Activated T-cell treated with anti-CD3 and anti-CD28 coated beads, Interleukin-2, amount 50 U/mL, for 4 hours (primary cell): ENCODE data around the gene TSEN15. TPM values are rescaled to one million over a fixed set of nuclear protein-coding genes. Genes with fewer than 3 reads are reported as not detected.

Source experiments
- ATAC-seq, 2 donors: fragments of 200-7000 bp; cut with Tn5 transposase; one replicate each; pipeline ENCODE4 v1.10.0; 2021
- DNase-seq: peaks from one replicate; pipeline ENCODE4 v3.0.0-alpha.2; 2020
- H3K27me3 Mint-ChIP-seq: one replicate; pipeline ENCODE4 v1.8.0; 2021; ENCODE audit warnings: low read depth, mixed read lengths
- H3K36me3 Mint-ChIP-seq: one replicate; pipeline ENCODE4 v1.8.0; 2022; ENCODE audit warnings: mixed read lengths; ENCODE audit not compliant: insufficient read depth
- H3K4me1 Mint-ChIP-seq: one replicate; pipeline ENCODE4 v1.8.0; 2021; ENCODE audit warnings: low read depth, mixed read lengths
- H3K4me3 Mint-ChIP-seq: one replicate; pipeline ENCODE4 v1.8.0; 2021; ENCODE audit warnings: mild to moderate bottlenecking, moderate library complexity, mixed read lengths
- H3K9me3 Mint-ChIP-seq: one replicate; pipeline ENCODE4 v1.8.0; 2021; ENCODE audit warnings: mixed read lengths
- total RNA-seq, 3 donors: library from RNA; stranded (reverse); gene quantifications; one replicate each; pipeline ENCODE4 v1.2.1, GENCODE V29; 2021

The TSEN15 gene
- total RNA-seq, 3 donors from 2014 or later = 54.7 to 58.9 (median 56.3) TPM

- no peaks in the 10 kb centered on the region for H3K27me3 Mint-ChIP-seq
- DNase-seq = no peak
- peaks cover 4% of the 10 kb centered on the region for H3K4me1 Mint-ChIP-seq
- no peak for ATAC-seq
- H3K9me3 Mint-ChIP-seq = peaks cover 4% of the 10 kb centered on the region
- H3K4me3 Mint-ChIP-seq = no peak overlapping the region
- peaks cover 4% of the 10 kb centered on the region for H3K36me3 Mint-ChIP-seq
Observed at GRCh38 chr1:184114818-184115398, 63.4 kb downstream of the TSEN15 start.

- H3K27me3 Mint-ChIP-seq = no peaks in the 10 kb centered on the region
- no peaks in the 10 kb centered on the region for H3K4me1 Mint-ChIP-seq
- H3K36me3 Mint-ChIP-seq = peaks cover 10% of the 10 kb centered on the region
- DNase-seq (no peak), ATAC-seq (no peak)
- H3K9me3 Mint-ChIP-seq = peaks cover 4% of the 10 kb centered on the region
- H3K4me3 Mint-ChIP-seq = no peak overlapping the region
Observed at GRCh38 chr1:184116287-184116686, 64.8 kb downstream of the TSEN15 start.

- Mint-ChIP-seq H3K27me3 (no peaks in the 10 kb centered on the region), H3K4me1 (no peaks in the 10 kb centered on the region), H3K9me3 (peaks cover 4% of the 10 kb centered on the region), H3K4me3 (no peak overlapping the region), H3K36me3 (peaks cover 12% of the 10 kb centered on the region)
- DNase-seq (no peak), ATAC-seq (no peak)
Observed at GRCh38 chr1:184118046-184118445, 66.5 kb downstream of the TSEN15 start.

Other genes starting within 250 kb of the TSEN15 start
- under 1 TPM; 0.58 to 0.92 (median 0.68) TPM for gene RGL1, start 246.6 kb upstream of the TSEN15 start, total RNA-seq
- gene COLGALT2, start 14.0 kb upstream of the TSEN15 start, total RNA-seq = 1 to 10 TPM in 2 of 3 donors, under 1 TPM in 1; 0.63 to 1.5 (median 1.2) TPM